M059J (cell line): ENCODE data around the gene YBEY. TPM values are rescaled to one million over a fixed set of nuclear protein-coding genes. Genes with fewer than 3 reads are reported as not detected.
"Not testable (repeated sequence)": the region's sequence is repeated elsewhere in the genome, so short reads cannot be mapped to it uniquely, and the experiment has no call there.

ENCODE experiments used
- DNase-seq: peaks from one replicate; pipeline ENCODE4 v3.0.0-alpha.2; 2012; ENCODE audit warnings: low read depth
- total RNA-seq: library from RNA; depleted of rRNA; stranded (reverse); fragments of >200 nt; shearing (Covaris generic); gene quantifications from 2 replicates; pipeline ENCODE4 v1.2.3, GENCODE V29; 2014; rRNA removed

Gene YBEY, protein sequence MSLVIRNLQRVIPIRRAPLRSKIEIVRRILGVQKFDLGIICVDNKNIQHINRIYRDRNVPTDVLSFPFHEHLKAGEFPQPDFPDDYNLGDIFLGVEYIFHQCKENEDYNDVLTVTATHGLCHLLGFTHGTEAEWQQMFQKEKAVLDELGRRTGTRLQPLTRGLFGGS
- total RNA-seq: 26.4 and 34.9 TPM in 2 replicates

DNA sequence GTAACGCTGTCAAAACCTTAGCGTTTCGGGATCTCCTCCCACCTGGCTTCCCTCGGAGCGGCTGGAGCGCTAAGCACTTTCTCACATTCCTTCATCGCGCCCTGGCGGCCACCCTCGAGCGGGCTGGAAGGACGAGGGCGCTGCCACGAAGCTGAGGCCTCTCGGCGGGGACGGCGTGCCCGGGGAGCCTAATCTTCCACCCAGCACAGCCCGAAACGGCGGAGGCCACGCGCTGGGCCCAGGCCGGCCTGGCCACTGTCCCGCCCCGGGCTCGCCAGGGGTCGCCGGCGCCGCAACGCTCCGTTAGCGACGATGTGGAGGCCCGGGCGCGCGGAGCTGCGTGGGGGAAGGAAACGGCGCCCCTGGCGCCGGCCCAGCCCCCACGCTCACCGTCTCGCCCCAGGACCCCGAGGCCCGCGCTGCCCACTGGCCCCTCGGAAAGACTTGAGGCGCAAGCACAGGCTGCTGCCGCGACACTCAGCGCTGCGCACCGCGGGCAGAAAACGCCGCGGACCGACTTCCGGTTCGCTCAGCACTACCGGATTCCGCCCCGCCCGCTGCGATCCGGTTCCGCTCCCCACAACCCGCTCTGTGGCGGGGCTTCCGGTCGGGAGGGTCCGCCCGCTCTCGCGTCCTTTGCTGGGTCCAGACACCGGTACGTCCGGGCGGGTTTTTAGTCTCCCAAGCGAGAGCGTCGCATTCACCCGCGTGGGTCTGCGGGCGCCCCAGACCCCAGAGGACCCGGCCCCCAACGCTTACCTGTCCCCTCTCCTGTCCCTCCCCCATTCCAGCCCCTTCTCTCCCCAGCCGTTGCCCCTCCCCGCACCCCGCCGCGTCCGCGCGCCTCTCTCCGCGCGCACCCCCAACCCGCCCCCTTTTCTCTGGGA is at the start of gene YBEY:
Gene YBEY (plus strand): TSS at position 582 of the 887 bp plus-strand sequence. CDS start 572 bp downstream, outside the sequence.
- peak; percentile 93 for DNase-seq

- no peak for DNase-seq
Observed at GRCh38 chr21:46237474-46237873, 48.7 kb upstream of the YBEY start.

DNA sequence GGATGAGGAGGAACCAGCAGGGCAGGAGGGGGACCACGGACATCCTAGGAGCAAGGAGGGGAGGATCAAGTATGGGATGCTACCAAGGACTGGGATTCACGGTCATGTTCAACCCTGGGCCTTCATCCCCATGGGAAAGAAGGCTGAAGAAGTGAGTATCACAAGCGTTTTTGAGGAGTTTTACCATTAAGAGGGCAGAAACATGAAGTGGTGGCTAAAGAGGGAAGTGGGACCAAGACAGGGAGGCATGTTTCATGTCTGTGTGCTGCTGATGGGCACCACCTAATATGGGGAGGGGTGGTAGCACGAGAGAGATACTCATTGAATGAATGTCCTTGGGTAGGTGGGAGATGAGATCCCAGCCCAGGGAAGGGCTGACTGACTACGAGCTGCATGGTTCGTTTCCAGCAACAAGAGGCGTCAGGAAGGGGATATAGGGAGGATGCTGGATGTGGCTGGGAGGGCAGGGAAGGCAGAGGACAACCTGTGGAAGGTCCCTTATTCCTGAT is 46.3 kb upstream of the YBEY start:
- no peak for DNase-seq

- not testable (repeated sequence) for DNase-seq
Observed at GRCh38 chr21:46241577-46241976, 44.6 kb upstream of the YBEY start.

DNA sequence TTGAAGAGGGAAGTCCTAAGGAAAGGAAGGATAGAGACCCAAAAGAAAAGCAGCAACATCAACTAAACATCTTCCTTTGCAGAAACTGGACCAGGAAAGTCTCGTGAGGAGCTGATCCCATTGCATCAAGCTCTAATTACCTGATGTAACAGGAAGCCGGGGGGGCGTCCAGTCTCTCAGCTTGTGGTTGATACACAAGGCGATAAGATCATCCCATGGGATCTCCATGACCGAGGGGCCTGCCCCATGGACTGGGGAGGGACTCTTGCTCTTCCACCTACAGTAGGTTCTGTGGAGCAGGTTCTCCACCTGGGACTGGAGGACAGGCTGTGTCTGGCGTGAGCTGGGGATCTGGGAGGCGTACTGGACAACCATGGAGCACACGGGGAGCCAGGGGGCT is 42.8 kb upstream of the YBEY start:
- no peak for DNase-seq

GRCh38 chr21:46243960-46244361 is 42.2 kb upstream of the YBEY start:
- DNase-seq: no peak

- no peak for DNase-seq
Observed at GRCh38 chr21:46244602-46245001, 41.5 kb upstream of the YBEY start.

DNA sequence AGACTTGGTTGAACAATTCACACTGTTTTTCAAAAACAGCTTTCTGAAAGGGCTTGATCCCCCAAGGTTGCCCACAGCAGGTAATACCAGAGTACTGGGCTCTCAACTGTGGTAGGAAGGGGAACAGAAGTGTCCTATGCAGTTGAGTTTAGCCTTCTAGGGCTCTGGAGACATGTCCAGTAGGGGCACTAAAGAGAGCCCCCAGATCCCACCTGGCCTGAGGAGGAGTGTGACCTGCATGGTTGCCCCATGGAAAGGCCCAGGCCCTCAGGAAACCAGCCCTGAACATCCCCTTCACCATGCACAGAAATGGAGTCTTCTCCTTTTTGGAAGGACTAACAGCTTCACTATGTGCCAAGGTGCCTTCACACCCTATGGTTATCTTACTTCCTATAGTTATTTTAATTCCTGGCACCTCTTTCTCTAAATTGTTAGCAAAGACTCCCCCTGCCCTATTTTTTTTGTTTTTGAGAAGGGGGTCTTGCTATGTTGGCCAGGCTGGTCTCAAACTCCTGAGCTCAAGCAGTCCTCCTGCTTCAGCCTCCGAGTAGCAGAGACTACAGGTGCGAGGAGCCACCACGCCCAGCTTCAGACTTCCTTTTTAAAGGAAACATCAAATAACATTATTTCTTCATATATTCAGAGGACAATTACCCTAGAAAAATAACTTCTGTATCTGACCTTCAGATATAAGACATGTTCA is 40.8 kb upstream of the YBEY start:
- DNase-seq: no peak

DNA sequence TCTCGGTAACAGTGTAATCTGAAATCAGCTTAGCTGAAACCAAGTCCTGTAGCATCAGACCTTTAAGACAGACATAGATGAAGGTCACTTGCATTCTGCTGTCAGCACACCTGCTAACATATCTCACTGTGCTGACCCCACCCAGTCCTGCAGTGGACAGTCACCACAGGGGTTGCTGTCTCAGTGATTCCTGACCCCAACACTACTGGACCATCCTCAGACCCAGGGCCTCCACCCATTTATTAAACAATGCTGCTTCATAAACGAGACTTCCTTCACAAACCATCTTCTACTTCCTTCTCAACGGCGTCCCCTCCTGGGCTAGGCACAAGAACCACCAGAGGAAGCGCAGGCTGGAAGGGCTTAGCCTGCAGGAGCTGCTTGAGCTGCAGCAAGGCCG is 39.8 kb upstream of the YBEY start:
- DNase-seq: no peak

- DNase-seq: no peak
Observed at GRCh38 chr21:46247699-46248421, 38.3 kb upstream of the YBEY start.

GRCh38 chr21:46248422-46248782 is 37.7 kb upstream of the YBEY start:
- DNase-seq: no peak

DNA sequence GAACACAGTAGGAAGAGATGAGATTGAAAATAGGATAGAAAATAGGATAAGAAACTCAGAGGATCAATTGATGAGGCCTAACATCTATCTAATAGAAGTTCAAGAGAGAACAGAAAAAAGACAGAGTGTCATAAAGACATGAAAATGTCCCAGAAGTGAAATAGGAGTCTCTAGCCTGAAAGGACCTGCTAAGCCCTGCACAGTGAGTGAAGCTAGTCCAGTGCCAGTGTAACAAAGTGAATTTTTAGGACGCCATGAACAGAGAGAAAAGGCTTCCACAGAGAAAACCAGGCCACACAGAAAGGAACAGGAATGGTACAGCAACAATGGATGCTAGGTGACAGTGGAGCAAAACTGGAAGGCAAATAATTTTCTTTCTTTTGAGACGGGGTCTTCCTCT is 37.3 kb upstream of the YBEY start:
- no peak for DNase-seq

- no peak for DNase-seq
Observed at GRCh38 chr21:46250146-46250725, 35.9 kb upstream of the YBEY start.

GRCh38 chr21:46252840-46253239 is 33.3 kb upstream of the YBEY start:
- no peak for DNase-seq

DNA sequence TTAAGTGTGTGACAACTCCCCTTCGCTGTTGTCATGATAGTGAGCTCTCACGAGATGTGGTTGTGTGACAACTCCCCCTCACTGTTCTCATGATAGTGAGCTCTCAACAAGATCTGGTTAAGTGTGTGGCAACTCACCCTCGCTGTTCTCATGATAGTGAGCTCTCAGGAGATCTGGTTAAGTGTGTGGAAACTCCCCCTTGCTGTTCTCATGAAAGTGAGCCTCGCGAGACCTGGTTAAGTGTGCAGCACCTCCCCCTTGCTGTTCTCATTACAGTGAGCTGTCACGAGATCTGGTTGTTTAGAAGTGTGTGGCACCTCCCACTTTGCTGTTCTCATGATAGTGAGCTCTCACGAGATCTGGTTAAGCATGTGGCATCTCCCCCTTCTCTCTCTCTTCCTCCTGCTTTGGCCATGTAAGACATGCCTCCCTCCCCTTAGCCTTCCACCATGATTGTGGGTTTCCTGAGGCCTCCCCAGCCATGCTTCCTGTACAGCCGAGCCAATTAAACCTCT is 32.5 kb upstream of the YBEY start:
- no peak for DNase-seq

GRCh38 chr21:46254208-46254975 is 31.8 kb upstream of the YBEY start:
- no peak for DNase-seq

GRCh38 chr21:46255166-46255565 is 31.0 kb upstream of the YBEY start:
- no peak for DNase-seq

DNA sequence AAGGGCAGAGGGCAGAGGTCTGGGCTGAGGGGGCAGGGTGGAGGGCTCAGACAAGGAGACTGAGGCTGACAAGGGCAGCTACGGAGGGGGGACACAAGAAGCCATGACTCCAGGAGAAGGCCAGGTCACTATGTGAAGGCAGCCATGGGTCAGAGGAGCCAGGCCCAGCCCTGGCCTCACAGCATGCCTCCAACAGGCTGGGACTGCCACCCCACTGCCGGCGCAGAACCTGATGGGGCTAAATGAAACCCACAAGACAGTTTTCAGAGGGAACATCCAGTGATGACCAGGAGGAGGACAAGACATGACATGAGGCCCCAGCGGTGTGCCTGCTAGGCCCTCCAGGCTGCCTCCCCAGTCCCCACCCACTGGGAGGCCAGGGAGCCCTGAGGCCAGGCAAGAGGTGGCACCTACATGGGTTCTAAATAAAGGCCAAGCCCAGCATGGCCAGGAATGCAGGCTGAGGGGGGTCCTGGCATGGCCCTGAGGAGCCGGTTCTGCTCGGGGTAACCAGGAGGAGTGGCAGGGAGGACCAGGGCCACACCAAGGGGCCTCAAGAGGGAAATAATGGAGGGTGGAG is 30.3 kb upstream of the YBEY start:
- DNase-seq: no peak

- no peak for DNase-seq
Observed at GRCh38 chr21:46256501-46256994, 29.6 kb upstream of the YBEY start.
